WTC11 (cell line): ENCODE results near the gene PYM1. TPM values are rescaled to one million over a fixed set of nuclear protein-coding genes. Genes with fewer than 3 reads are reported as not detected.

Experiments
- ATAC-seq: fragments of 200-7000 bp; cut with Tn5 transposase; 2 replicates; pipeline ENCODE4 v1.10.0; 2021; ENCODE audit warnings: mild to moderate bottlenecking, moderate library complexity
- CTCF ChIA-PET: fragments of 300-600 bp; sonication (Branson Sonifier 250); formaldehyde crosslinking; loops from one replicate; lab custom pipeline; 2021; ENCODE audit warnings: antibody characterized with exemption; lab: Charles Lee
- POLR2A ChIA-PET: fragments of 350-600 bp; sonication (Branson Sonifier 250); formaldehyde crosslinking; loops from one replicate; lab custom pipeline; 2021; ENCODE audit warnings: antibody characterized with exemption; lab: Charles Lee
- DNase-seq: peaks from one replicate; pipeline ENCODE4 v3.0.0; 2021; ENCODE audit warnings: low spot score
- H3K27ac Mint-ChIP-seq: 2 replicates; pipeline ENCODE4 v1.8.0; 2021; ENCODE audit warnings: mixed read lengths
- H3K27me3 Mint-ChIP-seq: 2 replicates; pipeline ENCODE4 v1.8.0; 2021; ENCODE audit warnings: low read depth, mild to moderate bottlenecking, moderate library complexity, mixed read lengths
- H3K36me3 Mint-ChIP-seq: 2 replicates; pipeline ENCODE4 v1.8.0; 2021; ENCODE audit warnings: mixed read lengths
- H3K4me1 Mint-ChIP-seq: 2 replicates; pipeline ENCODE4 v1.8.0; 2022; ENCODE audit warnings: mixed read lengths
- H3K4me3 Mint-ChIP-seq: 2 replicates; pipeline ENCODE4 v1.8.0; 2021; ENCODE audit warnings: mild to moderate bottlenecking, moderate library complexity, mixed read lengths
- H3K9me3 Mint-ChIP-seq: 2 replicates; pipeline ENCODE4 v1.8.0; 2021; ENCODE audit warnings: mixed read lengths
- ESRRA ChIP-seq: sonication (generic); formaldehyde crosslinking; IDR thresholded peaks from 2 replicates; pipeline ENCODE4 v1.8.1; 2022; ENCODE audit warnings: mild to moderate bottlenecking, missing genetic modification reagents, borderline replicate concordance
- HMGA2 ChIP-seq: fragments of 250-450 bp; sonication (Bioruptor Pico); IDR thresholded peaks from 2 replicates; pipeline ENCODE4 v1.4.0; 2021; ENCODE audit warnings: mild to moderate bottlenecking, moderate library complexity
- JAZF1 ChIP-seq: fragments of 250-450 bp; sonication (Bioruptor Pico); IDR thresholded peaks from 2 replicates; pipeline ENCODE4 v1.9.0; 2021; ENCODE audit warnings: moderate library complexity, mild to moderate bottlenecking, inconsistent platforms
- NFATC4 ChIP-seq: fragments of 250-450 bp; sonication (Bioruptor Pico); IDR thresholded peaks from 2 replicates; pipeline ENCODE4 v1.9.0; 2021; ENCODE audit warnings: mild to moderate bottlenecking
- NFYB ChIP-seq: sonication (generic); formaldehyde crosslinking; conservative IDR thresholded peaks from 2 replicates; pipeline ENCODE4 v1.8.0; 2022; ENCODE audit warnings: low read depth, missing genetic modification reagents
- PRRX2 ChIP-seq: fragments of 250-450 bp; sonication (Bioruptor Pico); IDR thresholded peaks from 2 replicates; pipeline ENCODE4 v1.8.0; 2021; ENCODE audit warnings: mild to moderate bottlenecking
- RORB ChIP-seq: fragments of 250-450 bp; sonication (Bioruptor Pico); IDR thresholded peaks from 2 replicates; pipeline ENCODE4 v1.9.0; 2021; ENCODE audit warnings: mild to moderate bottlenecking
- SOX15 ChIP-seq: fragments of 250-450 bp; sonication (Bioruptor Pico); IDR thresholded peaks from 2 replicates; pipeline ENCODE4 v1.9.0; 2021; ENCODE audit warnings: mild to moderate bottlenecking
- TEAD4 ChIP-seq: sonication (generic); formaldehyde crosslinking; IDR thresholded peaks from 2 replicates; pipeline ENCODE4 v1.8.0; 2022; ENCODE audit warnings: mild to moderate bottlenecking, missing genetic modification reagents
- ZNF219 ChIP-seq: sonication (generic); formaldehyde crosslinking; IDR thresholded peaks from 2 replicates; pipeline ENCODE4 v1.8.0; 2023; ENCODE audit warnings: missing genetic modification reagents, mild to moderate bottlenecking, borderline replicate concordance
- ZNF423 ChIP-seq: fragments of 250-450 bp; sonication (Bioruptor Pico); IDR thresholded peaks from 2 replicates; pipeline ENCODE4 v2.1.2; 2022; ENCODE audit warnings: mild to moderate bottlenecking, moderate library complexity
- total RNA-seq: library from RNA; stranded (reverse); gene quantifications from 3 replicates; pipeline ENCODE4 v1.2.3, GENCODE V29; 2021
- TF ChIP-seq, protein P1 (sequence below): sonication (generic); formaldehyde crosslinking; IDR thresholded peaks from 2 replicates; pipeline ENCODE4 v1.8.0; 2022; ENCODE audit warnings: mild to moderate bottlenecking, missing genetic modification reagents
- TF ChIP-seq, protein P2 (sequence below): sonication (generic); formaldehyde crosslinking; IDR thresholded peaks from 2 replicates; pipeline ENCODE4 v1.8.1; 2022; ENCODE audit warnings: low read depth, missing genetic modification reagents, borderline replicate concordance
- TF ChIP-seq, protein P3 (sequence below): sonication (generic); formaldehyde crosslinking; IDR thresholded peaks from 2 replicates; pipeline ENCODE4 v1.8.1; 2023; ENCODE audit warnings: mild to moderate bottlenecking, moderate library complexity, missing genetic modification reagents
- TF ChIP-seq, protein P4 (sequence below): sonication (generic); formaldehyde crosslinking; IDR thresholded peaks from 2 replicates; pipeline ENCODE4 v1.8.1; 2023; ENCODE audit warnings: mild to moderate bottlenecking, missing genetic modification reagents, moderate library complexity
- TF ChIP-seq, protein P5 (sequence below): sonication (generic); formaldehyde crosslinking; IDR thresholded peaks from 2 replicates; pipeline ENCODE4 v1.8.0; 2022; ENCODE audit warnings: mild to moderate bottlenecking, missing genetic modification reagents
- TF ChIP-seq, protein P6 (sequence below): sonication (generic); formaldehyde crosslinking; IDR thresholded peaks from 2 replicates; pipeline ENCODE4 v1.8.0; 2023; ENCODE audit warnings: missing genetic modification reagents
- TF ChIP-seq, protein P7 (sequence below): fragments of 250-450 bp; sonication (Bioruptor Pico); IDR thresholded peaks from 2 replicates; pipeline ENCODE4 v1.9.0; 2021; ENCODE audit warnings: moderate library complexity, mild to moderate bottlenecking, inconsistent platforms, borderline replicate concordance
- TF ChIP-seq, protein P8 (sequence below): sonication (generic); formaldehyde crosslinking; IDR thresholded peaks from 2 replicates; pipeline ENCODE4 v1.8.0; 2023; ENCODE audit warnings: missing genetic modification reagents, mild to moderate bottlenecking, borderline replicate concordance

PYM1 gene
- total RNA-seq, 1 experiment from 2014 or later, result 55.5 TPM

DNA sequence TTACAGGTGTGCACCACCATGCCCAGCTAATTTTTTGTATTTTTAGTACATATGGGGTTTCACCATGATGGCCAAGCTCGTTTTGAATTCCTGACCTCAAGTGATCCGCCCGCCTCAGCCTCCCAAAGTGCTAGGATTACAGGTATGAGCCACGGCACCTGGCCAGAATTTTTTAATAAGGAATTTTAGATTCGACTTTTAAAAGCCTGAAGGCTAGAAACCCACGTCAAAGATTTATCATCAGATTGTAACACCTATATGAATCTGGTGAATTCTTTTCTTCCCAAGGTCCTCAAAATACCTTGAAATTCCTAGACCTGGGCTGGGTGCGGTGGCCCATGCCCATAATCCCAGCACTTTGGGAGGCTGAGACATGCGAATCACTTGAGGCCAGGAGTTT lies 66.3 kb downstream of the PYM1 start:
- DNase-seq, result no peak
- H3K27me3 Mint-ChIP-seq, result no peaks in the 10 kb centered on the region
- H3K27ac Mint-ChIP-seq, result no peak overlapping the region
- H3K4me3 Mint-ChIP-seq, result no peak overlapping the region
- peaks cover 3% of the 10 kb centered on the region for H3K36me3 Mint-ChIP-seq
- POLR2A ChIA-PET, result no interaction called here
- CTCF ChIA-PET, result interaction anchor here (1.2 kb wide), 1 partner anchor 64 kb away, joined by 3 read pairs; no protein-coding TSS in a partner anchor
- H3K4me1 Mint-ChIP-seq, result no peaks in the 10 kb centered on the region
- peaks cover 5% of the 10 kb centered on the region for H3K9me3 Mint-ChIP-seq
- no peak for ATAC-seq
- TF ChIP-seq SOX15 (CRISPR knock-in tag) (no peak), JAZF1 (CRISPR knock-in tag) (no peak), ZNF423 (CRISPR knock-in tag) (no peak), NFATC4 (CRISPR knock-in tag) (no peak), TEAD4 (CRISPR knock-in tag) (no peak), RORB (CRISPR knock-in tag) (no peak), PRRX2 (CRISPR knock-in tag) (no peak), NFYB (no peak), ZNF219 (CRISPR knock-in tag) (no peak), ESRRA (CRISPR knock-in tag) (no peak), HMGA2 (CRISPR knock-in tag) (no peak)
- TF ChIP-seq, protein P1, sequence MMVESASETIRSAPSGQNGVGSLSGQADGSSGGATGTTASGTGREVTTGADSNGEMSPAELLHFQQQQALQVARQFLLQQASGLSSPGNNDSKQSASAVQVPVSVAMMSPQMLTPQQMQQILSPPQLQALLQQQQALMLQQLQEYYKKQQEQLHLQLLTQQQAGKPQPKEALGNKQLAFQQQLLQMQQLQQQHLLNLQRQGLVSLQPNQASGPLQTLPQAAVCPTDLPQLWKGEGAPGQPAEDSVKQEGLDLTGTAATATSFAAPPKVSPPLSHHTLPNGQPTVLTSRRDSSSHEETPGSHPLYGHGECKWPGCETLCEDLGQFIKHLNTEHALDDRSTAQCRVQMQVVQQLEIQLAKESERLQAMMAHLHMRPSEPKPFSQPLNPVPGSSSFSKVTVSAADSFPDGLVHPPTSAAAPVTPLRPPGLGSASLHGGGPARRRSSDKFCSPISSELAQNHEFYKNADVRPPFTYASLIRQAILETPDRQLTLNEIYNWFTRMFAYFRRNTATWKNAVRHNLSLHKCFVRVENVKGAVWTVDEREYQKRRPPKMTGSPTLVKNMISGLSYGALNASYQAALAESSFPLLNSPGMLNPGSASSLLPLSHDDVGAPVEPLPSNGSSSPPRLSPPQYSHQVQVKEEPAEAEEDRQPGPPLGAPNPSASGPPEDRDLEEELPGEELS (CRISPR knock-in tag), result no peak
- TF ChIP-seq, protein P2, sequence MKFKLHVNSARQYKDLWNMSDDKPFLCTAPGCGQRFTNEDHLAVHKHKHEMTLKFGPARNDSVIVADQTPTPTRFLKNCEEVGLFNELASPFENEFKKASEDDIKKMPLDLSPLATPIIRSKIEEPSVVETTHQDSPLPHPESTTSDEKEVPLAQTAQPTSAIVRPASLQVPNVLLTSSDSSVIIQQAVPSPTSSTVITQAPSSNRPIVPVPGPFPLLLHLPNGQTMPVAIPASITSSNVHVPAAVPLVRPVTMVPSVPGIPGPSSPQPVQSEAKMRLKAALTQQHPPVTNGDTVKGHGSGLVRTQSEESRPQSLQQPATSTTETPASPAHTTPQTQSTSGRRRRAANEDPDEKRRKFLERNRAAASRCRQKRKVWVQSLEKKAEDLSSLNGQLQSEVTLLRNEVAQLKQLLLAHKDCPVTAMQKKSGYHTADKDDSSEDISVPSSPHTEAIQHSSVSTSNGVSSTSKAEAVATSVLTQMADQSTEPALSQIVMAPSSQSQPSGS (CRISPR knock-in tag), result no peak
- TF ChIP-seq, protein P3, sequence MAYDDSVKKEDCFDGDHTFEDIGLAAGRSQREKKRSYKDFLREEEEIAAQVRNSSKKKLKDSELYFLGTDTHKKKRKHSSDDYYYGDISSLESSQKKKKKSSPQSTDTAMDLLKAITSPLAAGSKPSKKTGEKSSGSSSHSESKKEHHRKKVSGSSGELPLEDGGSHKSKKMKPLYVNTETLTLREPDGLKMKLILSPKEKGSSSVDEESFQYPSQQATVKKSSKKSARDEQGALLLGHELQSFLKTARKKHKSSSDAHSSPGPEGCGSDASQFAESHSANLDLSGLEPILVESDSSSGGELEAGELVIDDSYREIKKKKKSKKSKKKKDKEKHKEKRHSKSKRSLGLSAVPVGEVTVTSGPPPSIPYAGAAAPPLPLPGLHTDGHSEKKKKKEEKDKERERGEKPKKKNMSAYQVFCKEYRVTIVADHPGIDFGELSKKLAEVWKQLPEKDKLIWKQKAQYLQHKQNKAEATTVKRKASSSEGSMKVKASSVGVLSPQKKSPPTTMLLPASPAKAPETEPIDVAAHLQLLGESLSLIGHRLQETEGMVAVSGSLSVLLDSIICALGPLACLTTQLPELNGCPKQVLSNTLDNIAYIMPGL (CRISPR knock-in tag), result no peak
- TF ChIP-seq, protein P4, sequence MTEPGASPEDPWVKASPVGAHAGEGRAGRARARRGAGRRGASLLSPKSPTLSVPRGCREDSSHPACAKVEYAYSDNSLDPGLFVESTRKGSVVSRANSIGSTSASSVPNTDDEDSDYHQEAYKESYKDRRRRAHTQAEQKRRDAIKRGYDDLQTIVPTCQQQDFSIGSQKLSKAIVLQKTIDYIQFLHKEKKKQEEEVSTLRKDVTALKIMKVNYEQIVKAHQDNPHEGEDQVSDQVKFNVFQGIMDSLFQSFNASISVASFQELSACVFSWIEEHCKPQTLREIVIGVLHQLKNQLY (CRISPR knock-in tag), result no peak
- TF ChIP-seq, protein P5, sequence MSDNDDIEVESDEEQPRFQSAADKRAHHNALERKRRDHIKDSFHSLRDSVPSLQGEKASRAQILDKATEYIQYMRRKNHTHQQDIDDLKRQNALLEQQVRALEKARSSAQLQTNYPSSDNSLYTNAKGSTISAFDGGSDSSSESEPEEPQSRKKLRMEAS (CRISPR knock-in tag), result no peak
- TF ChIP-seq, protein P6, sequence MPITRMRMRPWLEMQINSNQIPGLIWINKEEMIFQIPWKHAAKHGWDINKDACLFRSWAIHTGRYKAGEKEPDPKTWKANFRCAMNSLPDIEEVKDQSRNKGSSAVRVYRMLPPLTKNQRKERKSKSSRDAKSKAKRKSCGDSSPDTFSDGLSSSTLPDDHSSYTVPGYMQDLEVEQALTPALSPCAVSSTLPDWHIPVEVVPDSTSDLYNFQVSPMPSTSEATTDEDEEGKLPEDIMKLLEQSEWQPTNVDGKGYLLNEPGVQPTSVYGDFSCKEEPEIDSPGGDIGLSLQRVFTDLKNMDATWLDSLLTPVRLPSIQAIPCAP (CRISPR knock-in tag), result no peak
- TF ChIP-seq, protein P7, sequence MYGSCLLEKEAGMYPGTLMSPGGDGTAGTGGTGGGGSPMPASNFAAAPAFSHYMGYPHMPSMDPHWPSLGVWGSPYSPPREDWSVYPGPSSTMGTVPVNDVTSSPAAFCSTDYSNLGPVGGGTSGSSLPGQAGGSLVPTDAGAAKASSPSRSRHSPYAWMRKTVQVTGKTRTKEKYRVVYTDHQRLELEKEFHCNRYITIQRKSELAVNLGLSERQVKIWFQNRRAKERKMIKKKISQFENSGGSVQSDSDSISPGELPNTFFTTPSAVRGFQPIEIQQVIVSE, result no peak
- TF ChIP-seq, protein P8, sequence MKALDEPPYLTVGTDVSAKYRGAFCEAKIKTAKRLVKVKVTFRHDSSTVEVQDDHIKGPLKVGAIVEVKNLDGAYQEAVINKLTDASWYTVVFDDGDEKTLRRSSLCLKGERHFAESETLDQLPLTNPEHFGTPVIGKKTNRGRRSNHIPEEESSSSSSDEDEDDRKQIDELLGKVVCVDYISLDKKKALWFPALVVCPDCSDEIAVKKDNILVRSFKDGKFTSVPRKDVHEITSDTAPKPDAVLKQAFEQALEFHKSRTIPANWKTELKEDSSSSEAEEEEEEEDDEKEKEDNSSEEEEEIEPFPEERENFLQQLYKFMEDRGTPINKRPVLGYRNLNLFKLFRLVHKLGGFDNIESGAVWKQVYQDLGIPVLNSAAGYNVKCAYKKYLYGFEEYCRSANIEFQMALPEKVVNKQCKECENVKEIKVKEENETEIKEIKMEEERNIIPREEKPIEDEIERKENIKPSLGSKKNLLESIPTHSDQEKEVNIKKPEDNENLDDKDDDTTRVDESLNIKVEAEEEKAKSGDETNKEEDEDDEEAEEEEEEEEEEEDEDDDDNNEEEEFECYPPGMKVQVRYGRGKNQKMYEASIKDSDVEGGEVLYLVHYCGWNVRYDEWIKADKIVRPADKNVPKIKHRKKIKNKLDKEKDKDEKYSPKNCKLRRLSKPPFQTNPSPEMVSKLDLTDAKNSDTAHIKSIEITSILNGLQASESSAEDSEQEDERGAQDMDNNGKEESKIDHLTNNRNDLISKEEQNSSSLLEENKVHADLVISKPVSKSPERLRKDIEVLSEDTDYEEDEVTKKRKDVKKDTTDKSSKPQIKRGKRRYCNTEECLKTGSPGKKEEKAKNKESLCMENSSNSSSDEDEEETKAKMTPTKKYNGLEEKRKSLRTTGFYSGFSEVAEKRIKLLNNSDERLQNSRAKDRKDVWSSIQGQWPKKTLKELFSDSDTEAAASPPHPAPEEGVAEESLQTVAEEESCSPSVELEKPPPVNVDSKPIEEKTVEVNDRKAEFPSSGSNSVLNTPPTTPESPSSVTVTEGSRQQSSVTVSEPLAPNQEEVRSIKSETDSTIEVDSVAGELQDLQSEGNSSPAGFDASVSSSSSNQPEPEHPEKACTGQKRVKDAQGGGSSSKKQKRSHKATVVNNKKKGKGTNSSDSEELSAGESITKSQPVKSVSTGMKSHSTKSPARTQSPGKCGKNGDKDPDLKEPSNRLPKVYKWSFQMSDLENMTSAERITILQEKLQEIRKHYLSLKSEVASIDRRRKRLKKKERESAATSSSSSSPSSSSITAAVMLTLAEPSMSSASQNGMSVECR (CRISPR knock-in tag), result no peak
